Calu3 (cell line): ENCODE measurements around the gene COL19A1. TPM values are rescaled to one million over a fixed set of nuclear protein-coding genes. Genes with fewer than 3 reads are reported as not detected.
"Not testable (repeated sequence)": the region's sequence is repeated elsewhere in the genome, so short reads cannot be mapped to it uniquely, and the experiment has no call there.

Experiments used
- BruUV-seq: library from RNA; stranded (reverse); fragments of 400-500 nt; replicated peaks from 2 replicates; lab custom pipeline; 2021; lab: Mats Ljungman, UMichigan
- CTCF ChIA-PET: fragments of 300-600 bp; sonication (Branson Sonifier 250); formaldehyde crosslinking; loops from one replicate; lab custom pipeline; 2022; ENCODE audit warnings: antibody characterized with exemption; lab: Charles Lee
- DNase-seq: peaks from one replicate; pipeline ENCODE4 v3.0.0; 2022
- H3K27ac Mint-ChIP-seq: one replicate; pipeline ENCODE4 v1.8.0; 2022; ENCODE audit warnings: mixed read lengths; ENCODE audit not compliant: unreplicated experiment
- H3K27me3 Mint-ChIP-seq: one replicate; pipeline ENCODE4 v1.8.0; 2022; ENCODE audit warnings: mixed read lengths; ENCODE audit not compliant: unreplicated experiment
- H3K36me3 Mint-ChIP-seq: one replicate; pipeline ENCODE4 v1.8.0; 2022; ENCODE audit warnings: mild to moderate bottlenecking, moderate library complexity, mixed read lengths; ENCODE audit not compliant: insufficient read depth, unreplicated experiment
- H3K4me1 Mint-ChIP-seq: one replicate; pipeline ENCODE4 v1.8.0; 2022; ENCODE audit warnings: mild to moderate bottlenecking, low read depth, mixed read lengths; ENCODE audit not compliant: unreplicated experiment
- H3K4me3 Mint-ChIP-seq: one replicate; pipeline ENCODE4 v1.8.0; 2022; ENCODE audit warnings: mild to moderate bottlenecking, low read depth, moderate library complexity, mixed read lengths; ENCODE audit not compliant: unreplicated experiment
- H3K9me3 Mint-ChIP-seq: one replicate; pipeline ENCODE4 v1.8.0; 2022; ENCODE audit warnings: low read depth, mixed read lengths; ENCODE audit not compliant: unreplicated experiment
- CTCF ChIP-seq: fragments of 200-600 bp; IDR thresholded peaks from one replicate; pipeline ENCODE4 v1.8.0; 2022; ENCODE audit warnings: antibody characterized with exemption; ENCODE audit not compliant: unreplicated experiment
- intact Hi-C: fragments of 100-400 bp; cut with micrococcal nuclease; formaldehyde crosslinking; loops from one replicate; pipeline ENCODE4 v1.10.0; 2022; ENCODE audit not compliant: unreplicated experiment
- total RNA-seq: library from RNA; stranded (reverse); gene quantifications from 2 replicates; pipeline ENCODE4 v1.2.3, GENCODE V29; 2022

COL19A1 gene
- total RNA-seq, 1 experiment from 2014 or later, result not detected

- CTCF ChIA-PET, result no interaction called here
- Mint-ChIP-seq H3K27ac (no peak overlapping the region), H3K4me3 (no peak overlapping the region), H3K4me1 (no peaks in the 10 kb centered on the region), H3K9me3 (no peaks in the 10 kb centered on the region), H3K36me3 (no peaks in the 10 kb centered on the region), H3K27me3 (no peaks in the 10 kb centered on the region)
- no peak for DNase-seq
- no TSS peak for BruUV-seq
- intact Hi-C loops, result no loop called here
- TF ChIP-seq CTCF, result no peak
These were observed 17.9 kb downstream of the COL19A1 start for GRCh38 chr6:69884231-69884630.

- CTCF ChIA-PET, result no interaction called here
- Mint-ChIP-seq H3K4me1 (no peaks in the 10 kb centered on the region), H3K27ac (no peak overlapping the region), H3K27me3 (no peaks in the 10 kb centered on the region), H3K4me3 (no peak overlapping the region), H3K9me3 (peaks cover 3% of the 10 kb centered on the region), H3K36me3 (no peaks in the 10 kb centered on the region)
- no peak for DNase-seq
- no peak for TF ChIP-seq CTCF
- intact Hi-C loops, result no loop called here
- no TSS peak for BruUV-seq
These were observed 20.7 kb downstream of the COL19A1 start for GRCh38 chr6:69887026-69887425.

GRCh38 chr6:69887714-69888345 lies 21.5 kb downstream of the COL19A1 start:
- no peak for DNase-seq
- Mint-ChIP-seq H3K27me3 (no peaks in the 10 kb centered on the region), H3K4me3 (no peak overlapping the region), H3K36me3 (no peaks in the 10 kb centered on the region), H3K27ac (no peak overlapping the region), H3K9me3 (peaks cover 3% of the 10 kb centered on the region), H3K4me1 (no peaks in the 10 kb centered on the region)
- no peak for TF ChIP-seq CTCF
- BruUV-seq, result no TSS peak
- intact Hi-C loops, result no loop called here
- CTCF ChIA-PET, result interaction anchor here (0.6 kb wide), 1 partner anchor 12 kb away, joined by 5 read pairs; no protein-coding TSS in a partner anchor

GRCh38 chr6:69888482-69889233 lies 22.3 kb downstream of the COL19A1 start:
- no peak for DNase-seq
- Mint-ChIP-seq H3K36me3 (no peaks in the 10 kb centered on the region), H3K27me3 (no peaks in the 10 kb centered on the region), H3K4me1 (no peaks in the 10 kb centered on the region), H3K4me3 (no peak overlapping the region), H3K27ac (no peak overlapping the region), H3K9me3 (peaks cover 3% of the 10 kb centered on the region)
- TF ChIP-seq CTCF, result no peak
- intact Hi-C loops, result no loop called here
- BruUV-seq, result no TSS peak
- CTCF ChIA-PET, result interaction anchor here (0.6 kb wide), 1 partner anchor 13 kb away, joined by 5 read pairs; no protein-coding TSS in a partner anchor

- H3K9me3 Mint-ChIP-seq, H3K27ac Mint-ChIP-seq, H3K4me1 Mint-ChIP-seq, BruUV-seq, intact Hi-C loops, H3K36me3 Mint-ChIP-seq, H3K27me3 Mint-ChIP-seq, H3K4me3 Mint-ChIP-seq, DNase-seq, CTCF ChIA-PET: not testable (repeated sequence)
These were observed 23.0 kb downstream of the COL19A1 start for GRCh38 chr6:69889234-69889974.

GRCh38 chr6:69892561-69892960 lies 26.2 kb downstream of the COL19A1 start:
- H3K27me3 Mint-ChIP-seq, H3K9me3 Mint-ChIP-seq, H3K4me3 Mint-ChIP-seq, BruUV-seq, intact Hi-C loops, H3K27ac Mint-ChIP-seq, H3K36me3 Mint-ChIP-seq, H3K4me1 Mint-ChIP-seq, DNase-seq: not testable (repeated sequence)
- CTCF ChIA-PET, result interaction anchor here (0.6 kb wide), 1 partner anchor 197 kb away, joined by 3 read pairs; no protein-coding TSS in a partner anchor
